ENCODE measurements around the gene SYT17.
A peak's percentile ranks its signal among the peaks of the same experiment; 100 is the strongest.

The SYT17 gene

DNA sequence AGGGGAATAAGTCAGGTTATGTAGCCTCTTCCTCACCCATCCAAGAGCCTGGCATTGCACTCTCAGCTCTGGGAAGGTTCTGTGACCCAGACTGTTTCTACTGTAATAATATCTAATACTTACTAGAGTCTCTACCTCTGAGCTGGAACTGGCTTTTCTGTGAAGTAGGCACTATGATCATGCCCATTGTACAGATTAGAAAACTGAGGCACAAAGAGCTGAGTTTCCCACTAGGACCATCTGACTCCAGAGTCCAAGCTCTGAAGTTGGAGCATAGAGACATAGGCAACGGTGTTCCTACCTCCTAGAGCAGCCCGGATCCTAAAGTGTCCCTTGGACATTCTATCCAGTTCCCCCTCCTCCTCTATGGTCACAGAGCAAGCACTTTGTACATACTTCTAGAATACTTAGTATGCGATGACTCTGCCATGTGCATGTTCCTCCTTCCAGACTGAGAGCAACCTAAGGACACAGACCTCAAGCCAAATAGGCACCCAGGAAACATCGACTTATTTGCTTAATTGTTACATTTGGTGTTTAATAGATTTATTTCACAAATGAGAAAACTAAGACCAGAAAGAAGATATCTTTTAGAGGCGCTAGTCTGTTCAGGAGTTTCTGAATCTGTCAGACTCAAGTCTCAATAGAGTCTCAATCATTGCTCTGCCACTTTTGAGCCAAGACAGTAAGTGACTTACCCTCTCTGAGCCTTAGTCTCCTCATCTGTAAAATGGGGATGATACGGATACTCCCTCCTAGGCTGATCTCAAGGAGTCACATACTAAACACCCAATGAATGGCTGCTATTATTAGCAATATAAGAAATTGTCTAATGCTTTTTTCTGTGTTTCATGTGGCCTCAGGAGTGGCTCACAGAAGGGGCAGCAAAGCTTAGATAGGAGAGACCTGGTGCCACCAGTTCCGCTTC, 121.1 kb downstream of the SYT17 start:
- FAIRE-seq, result no peak
- no peak for TF ChIP-seq POLR2A (IDR thresholded peaks at IDR 0.05; ENCODE audit: low read depth, low read length)
- no peak for DNase-seq (ENCODE audit: insufficient read length, low spot score)

DNA sequence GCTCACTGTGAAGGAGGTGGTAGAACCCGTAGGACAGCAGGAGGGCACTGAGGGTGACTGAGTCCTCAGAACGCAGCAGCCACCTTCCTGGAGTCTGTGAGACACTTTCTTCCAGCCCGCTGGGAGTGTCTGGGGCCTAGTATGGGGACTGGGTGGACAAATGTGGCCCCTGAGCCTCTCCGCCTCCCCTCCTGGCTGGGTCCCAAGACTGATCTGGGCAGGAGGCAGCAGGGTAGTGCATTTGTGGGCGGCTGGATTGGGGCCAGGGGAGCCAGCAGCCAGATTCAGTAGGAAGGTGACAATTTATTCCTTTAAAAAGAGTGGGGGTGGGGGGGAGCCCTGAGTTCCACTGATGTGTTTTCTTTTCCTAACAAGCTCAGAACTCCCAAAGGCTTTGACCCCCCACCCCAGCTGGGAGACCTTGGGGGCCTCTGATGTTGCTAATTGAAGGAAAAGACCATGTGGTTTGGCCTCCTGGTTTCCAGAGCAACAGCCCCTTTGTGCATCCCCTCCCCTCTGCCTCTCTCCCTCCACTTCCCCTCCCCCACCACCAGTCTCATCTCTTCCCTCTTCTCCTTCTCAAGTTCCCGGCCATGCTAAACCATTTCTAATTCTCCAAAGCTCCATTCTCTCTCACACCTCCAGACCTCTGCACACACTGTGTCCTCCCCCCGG, 121.9 kb downstream of the SYT17 start:
- FAIRE-seq, result no peak
- no peak for DNase-seq (ENCODE audit: insufficient read length, low spot score)
- no peak for TF ChIP-seq POLR2A (IDR thresholded peaks at IDR 0.05; ENCODE audit: low read depth, low read length)

DNA sequence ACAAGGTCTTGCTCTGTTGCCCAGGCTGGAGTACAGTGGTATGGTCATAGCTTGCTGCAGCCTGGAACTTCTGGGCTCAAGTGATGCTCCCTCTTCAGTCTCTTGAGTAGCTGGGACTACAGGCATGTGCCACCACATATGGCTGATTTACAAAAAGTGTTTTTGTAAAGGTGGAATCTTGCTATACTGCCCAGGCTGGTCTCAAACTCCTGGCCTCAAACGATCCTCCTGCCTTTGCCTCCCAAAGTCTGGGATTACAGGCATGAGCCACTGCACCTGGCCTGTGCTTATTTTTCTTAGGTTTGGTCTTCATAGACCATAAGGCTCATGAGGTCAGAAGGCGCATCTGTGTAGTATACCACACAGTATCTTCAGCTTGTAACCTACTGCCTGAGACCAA, 122.8 kb downstream of the SYT17 start:
- FAIRE-seq (no peak), DNase-seq (ENCODE audit: insufficient read length, low spot score) (no peak)
- TF ChIP-seq POLR2A (IDR thresholded peaks at IDR 0.05; ENCODE audit: low read depth, low read length), result no peak

DNA sequence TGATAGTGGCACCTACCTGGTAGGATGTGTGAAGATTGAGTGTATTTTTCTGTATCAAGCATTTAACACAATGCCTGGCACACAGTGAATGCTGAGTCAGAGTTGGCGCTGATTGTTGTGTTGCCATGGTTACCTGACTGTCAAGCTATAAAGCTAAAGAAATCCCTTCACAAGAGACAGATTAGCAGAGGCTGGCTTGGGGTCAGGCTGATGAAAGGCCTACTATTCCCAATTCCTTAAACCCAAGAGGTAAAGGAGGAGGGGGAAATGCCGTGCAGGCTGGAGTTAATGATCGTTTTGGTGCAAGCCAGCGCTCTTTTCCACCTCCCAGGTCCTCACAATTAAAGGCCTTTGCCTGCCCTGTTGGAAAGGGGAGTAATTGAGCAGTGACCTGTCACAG, 123.4 kb downstream of the SYT17 start:
- no peak for FAIRE-seq
- DNase-seq (ENCODE audit: insufficient read length, low spot score), result no peak
- no peak for TF ChIP-seq POLR2A (IDR thresholded peaks at IDR 0.05; ENCODE audit: low read depth, low read length)

DNA sequence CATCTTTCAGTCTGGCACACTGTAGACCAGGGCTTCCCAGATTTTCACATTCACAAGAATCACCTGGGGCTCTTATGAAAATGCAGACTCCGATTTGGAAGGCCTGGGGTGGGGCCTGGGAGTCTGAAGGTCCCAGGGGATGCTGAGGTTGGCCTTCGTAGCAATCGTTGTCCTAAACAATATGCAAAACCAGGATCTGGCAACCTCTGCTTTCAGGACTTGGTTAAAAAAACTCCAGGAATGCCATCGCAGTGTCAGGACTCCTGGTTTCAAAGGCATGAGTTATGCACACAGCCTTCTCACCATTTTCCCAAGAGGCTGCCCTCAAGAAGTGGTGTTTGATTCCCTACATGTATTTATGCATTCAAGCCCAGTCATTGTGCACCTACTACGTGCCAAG, 124.1 kb downstream of the SYT17 start:
- FAIRE-seq (no peak), DNase-seq (ENCODE audit: insufficient read length, low spot score) (no peak)
- no peak for TF ChIP-seq POLR2A (IDR thresholded peaks at IDR 0.05; ENCODE audit: low read depth, low read length)

DNA sequence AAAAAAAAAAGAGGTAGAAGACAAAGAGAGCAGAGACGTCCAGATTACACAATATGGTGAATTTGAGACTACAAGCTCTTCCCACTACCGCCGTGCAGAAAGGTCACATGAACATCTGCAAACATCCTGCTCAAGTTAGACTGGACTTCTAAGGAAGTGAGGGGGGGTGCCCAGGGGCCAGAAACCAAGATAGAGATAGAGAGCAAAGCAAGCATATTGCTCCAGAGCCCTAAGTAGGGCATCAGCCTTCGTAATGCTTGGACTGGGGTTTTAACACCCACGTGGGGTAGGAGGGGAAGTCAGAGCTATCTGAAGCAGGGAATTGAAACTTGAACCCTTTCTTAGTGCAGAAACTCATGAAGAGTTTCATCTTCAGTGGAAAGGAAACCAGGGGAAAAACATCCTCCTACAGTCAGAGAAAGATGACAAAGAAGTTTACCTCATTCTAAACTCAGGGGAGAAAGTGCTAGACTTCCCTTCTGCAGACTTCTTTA, 126.2 kb downstream of the SYT17 start:
- no peak for TF ChIP-seq POLR2A (IDR thresholded peaks at IDR 0.05; ENCODE audit: low read depth, low read length)
- DNase-seq (ENCODE audit: insufficient read length, low spot score) (no peak), FAIRE-seq (no peak)

DNA sequence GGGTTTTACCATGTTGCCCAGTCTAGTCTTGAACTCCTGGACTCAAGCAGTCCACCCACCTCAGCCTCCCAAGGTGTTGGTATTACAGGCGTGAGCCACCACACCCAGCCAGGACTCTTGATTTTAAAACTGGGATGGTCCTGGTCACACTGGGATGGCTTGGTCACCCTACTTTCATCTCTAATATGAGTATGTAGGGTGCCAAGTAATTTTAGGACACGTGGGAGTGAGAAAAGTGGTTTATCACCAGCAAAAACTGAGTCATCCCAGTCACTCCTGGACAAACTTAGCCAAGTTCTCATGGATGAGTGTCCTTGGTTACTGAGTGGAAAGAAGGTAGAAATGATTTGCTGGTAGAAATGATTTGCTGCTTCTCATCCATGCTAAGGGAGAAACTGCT, 127.4 kb downstream of the SYT17 start:
- FAIRE-seq (no peak), DNase-seq (ENCODE audit: insufficient read length, low spot score) (no peak)
- TF ChIP-seq POLR2A (IDR thresholded peaks at IDR 0.05; ENCODE audit: low read depth, low read length), result no peak

DNA sequence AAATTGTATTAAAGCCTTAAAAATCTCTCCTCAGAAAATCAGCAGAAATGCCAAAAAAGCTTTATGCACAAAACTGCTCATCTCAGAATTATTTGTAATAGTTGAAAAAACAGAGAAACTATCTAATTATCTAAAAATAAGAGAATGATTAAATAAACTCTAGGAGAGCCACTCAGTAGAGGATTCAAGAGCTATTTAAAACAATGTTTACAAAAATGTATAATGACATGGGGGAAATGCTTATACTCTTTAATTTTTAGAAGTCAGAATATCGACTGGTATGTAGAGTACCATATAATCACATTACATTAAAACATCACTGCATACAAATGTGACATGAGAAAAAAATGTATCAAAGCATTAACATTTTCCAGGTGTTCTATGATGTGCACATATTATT, 129.4 kb downstream of the SYT17 start:
- DNase-seq (ENCODE audit: insufficient read length, low spot score) (no peak), FAIRE-seq (no peak)
- TF ChIP-seq POLR2A (IDR thresholded peaks at IDR 0.05; ENCODE audit: low read depth, low read length), result no peak

DNA sequence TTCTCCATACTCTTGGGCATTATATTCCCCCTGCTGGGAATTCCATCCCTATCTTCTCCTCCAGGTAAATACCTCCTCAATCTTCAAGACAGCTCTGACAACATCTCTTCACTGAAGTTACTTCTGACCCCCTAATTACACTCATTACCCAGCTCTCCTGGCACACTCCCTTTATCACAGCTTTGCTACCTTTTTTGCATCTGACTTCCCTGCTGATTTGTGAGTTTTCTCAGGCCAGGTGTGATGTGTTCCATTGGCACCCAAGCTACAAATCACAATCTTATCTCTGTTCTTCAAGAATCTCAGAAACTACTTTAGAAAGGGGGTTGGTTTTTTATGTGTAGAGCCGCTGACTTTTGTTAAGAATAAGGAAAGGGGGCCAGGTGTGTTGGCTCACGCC, 131.5 kb downstream of the SYT17 start:
- DNase-seq (ENCODE audit: insufficient read length, low spot score) (no peak), FAIRE-seq (no peak)
- TF ChIP-seq POLR2A (IDR thresholded peaks at IDR 0.05; ENCODE audit: low read depth, low read length), result no peak

DNA sequence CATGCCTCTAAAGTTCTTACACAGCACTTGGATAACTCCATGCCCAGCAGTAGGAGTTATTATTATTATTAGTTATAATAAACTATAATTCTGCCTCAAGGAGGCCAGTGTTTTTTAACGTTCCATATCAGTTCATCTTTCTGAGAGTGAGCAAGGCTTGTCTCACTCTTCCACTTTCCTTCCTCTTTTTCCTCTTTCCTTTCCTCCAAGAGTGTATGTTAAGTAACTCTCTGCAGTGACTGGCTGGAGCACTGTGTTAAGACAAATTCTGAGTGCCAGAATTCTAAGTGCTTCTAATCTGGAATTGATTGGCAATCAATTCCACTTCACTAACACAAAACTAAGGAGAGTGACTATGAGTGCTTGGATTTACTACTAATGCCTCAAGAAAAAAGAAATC, 133.9 kb downstream of the SYT17 start:
- FAIRE-seq (no peak), DNase-seq (ENCODE audit: insufficient read length, low spot score) (no peak)
- TF ChIP-seq POLR2A (IDR thresholded peaks at IDR 0.05; ENCODE audit: low read depth, low read length), result no peak

DNA sequence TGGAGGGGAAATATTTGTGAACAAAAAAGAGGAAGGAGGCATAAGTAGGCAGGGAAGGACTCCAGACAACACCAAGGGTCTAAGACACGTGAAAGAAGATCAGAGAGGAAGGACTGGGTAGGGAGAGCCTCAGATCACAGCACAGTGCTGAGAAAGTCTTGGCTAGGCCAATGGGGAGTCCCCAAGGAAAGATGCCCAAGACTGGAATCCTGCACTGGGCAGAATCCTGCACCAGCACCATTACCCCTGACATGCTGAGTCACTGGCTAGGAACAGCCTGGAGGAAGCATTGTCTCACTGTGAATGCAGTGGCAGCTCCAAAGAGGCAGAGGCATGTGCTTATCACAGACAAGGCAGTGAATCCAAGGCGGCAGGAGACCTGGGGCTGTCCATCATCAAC, 136.7 kb downstream of the SYT17 start:
- TF ChIP-seq POLR2A (IDR thresholded peaks at IDR 0.05; ENCODE audit: low read depth, low read length), result no peak
- FAIRE-seq, result peak; percentile 75

DNA sequence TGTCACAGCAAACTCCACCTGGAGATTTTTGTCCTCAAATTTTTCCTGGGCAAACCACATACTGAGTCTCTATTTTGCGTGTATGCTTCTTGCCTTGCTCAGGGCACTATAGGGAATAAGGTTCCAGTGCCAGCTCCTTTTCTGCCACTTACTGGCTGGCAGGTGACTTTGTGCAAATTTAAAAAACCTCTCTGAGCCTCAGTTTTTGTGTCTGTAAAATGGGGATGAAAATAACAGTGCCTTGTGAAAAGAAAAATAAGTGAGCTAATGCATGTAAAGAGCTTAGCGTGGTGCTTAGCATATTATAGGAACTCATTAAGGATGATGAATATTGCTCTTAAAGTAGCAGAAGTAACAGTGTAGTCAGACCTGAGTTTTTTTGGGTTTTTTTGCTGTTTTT, 137.4 kb downstream of the SYT17 start:
- DNase-seq (ENCODE audit: insufficient read length, low spot score) (no peak), FAIRE-seq (no peak)
- TF ChIP-seq POLR2A (IDR thresholded peaks at IDR 0.05; ENCODE audit: low read depth, low read length), result no peak

More for the DNA sequence above, 136.7 kb downstream of the SYT17 start:
- DNase-seq (ENCODE audit: insufficient read length, low spot score), result no peak

DNA sequence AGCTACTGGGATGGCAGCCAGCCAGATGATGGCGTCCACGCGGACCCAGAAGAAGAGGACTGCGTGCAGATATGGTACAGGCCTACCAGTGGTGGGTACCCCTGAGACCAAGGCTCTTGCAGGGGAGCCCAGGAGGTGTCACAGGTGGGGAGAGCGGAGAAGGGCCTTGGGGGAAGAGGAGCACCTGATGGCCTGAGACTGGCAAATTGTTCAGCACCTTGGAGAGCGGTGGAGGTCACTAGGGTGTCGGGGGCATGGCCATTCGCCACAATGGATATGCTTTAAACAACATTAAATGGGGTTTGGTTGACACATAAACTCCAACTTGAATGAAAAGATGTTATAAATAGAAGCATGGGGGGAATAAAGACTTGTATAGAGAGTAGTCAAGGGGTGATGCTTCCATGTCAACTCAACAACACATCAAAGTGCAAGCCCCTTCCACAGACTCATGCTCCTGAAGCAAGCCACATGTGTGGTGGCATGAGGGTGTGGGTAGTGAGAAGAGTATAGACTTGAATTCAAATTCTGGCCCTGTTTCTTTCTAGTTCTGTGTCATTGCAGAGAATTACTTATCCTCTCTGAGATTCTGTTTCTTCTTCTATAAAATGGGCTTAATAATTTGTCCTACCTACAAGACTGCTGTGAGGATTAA, 139.7 kb downstream of the SYT17 start:
- no peak for TF ChIP-seq POLR2A (IDR thresholded peaks at IDR 0.05; ENCODE audit: low read depth, low read length)
- DNase-seq (ENCODE audit: insufficient read length, low spot score) (no peak), FAIRE-seq (no peak)

DNA sequence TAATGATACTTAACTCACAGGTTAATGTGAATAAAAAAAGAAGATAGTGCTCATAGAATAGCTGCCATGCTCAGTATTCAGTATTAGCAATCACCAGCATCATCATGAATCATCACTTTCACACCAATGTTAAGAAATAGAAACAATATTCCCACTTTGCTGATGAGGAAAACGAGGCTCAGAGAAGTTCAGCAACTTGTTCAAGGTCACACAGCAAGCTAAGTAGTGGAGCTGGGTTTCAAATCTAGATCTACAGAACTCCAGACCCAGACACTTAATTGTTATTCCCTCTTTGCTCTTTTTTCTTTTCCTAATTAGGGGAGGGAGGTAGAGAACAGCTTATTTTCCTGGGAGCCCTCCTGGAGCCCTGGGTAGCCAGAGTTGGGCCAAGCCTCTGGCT, 140.4 kb downstream of the SYT17 start:
- FAIRE-seq, result no peak
- no peak for TF ChIP-seq POLR2A (IDR thresholded peaks at IDR 0.05; ENCODE audit: low read depth, low read length)
- no peak for DNase-seq (ENCODE audit: insufficient read length, low spot score)

All from H54 (cell line).